CD4-positive, alpha-beta memory T cell (primary cell): ENCODE results near the gene RANBP2. TPM values are rescaled to one million over a fixed set of nuclear protein-coding genes. Genes with fewer than 3 reads are reported as not detected.

Source experiments
- CTCF ChIA-PET: fragments of 350-600 bp; sonication (Branson Sonifier 250); formaldehyde crosslinking; loops from one replicate; lab custom pipeline; 2021; ENCODE audit warnings: inconsistent platforms; ENCODE audit not compliant: partially characterized antibody; lab: Charles Lee
- POLR2A ChIA-PET: fragments of 350-600 bp; sonication (Branson Sonifier 250); formaldehyde crosslinking; loops from one replicate; lab custom pipeline; 2021; ENCODE audit not compliant: partially characterized antibody; lab: Charles Lee
- DNase-seq, 5 donors: peaks; one replicate each; pipeline versions ENCODE4 v3.0.0 to v3.0.0-alpha.2; 2020 to 2022; ENCODE audit warnings: mixed read lengths in 1 of 5
- H3K27ac ChIP-seq: one replicate; pipeline ENCODE4 v1.7.0; 2013; ENCODE audit warnings: low read depth, low read length
- H3K27me3 ChIP-seq: 2 replicates; pipeline ENCODE4 v1.7.0; 2013; ENCODE audit warnings: mild to moderate bottlenecking, low read length, moderate library complexity; ENCODE audit not compliant: insufficient read depth
- H3K36me3 ChIP-seq: 2 replicates; pipeline ENCODE4 v1.7.0; 2013; ENCODE audit warnings: mild to moderate bottlenecking, low read length, moderate library complexity; ENCODE audit not compliant: insufficient read depth
- H3K4me1 ChIP-seq: 2 replicates; pipeline ENCODE4 v1.7.0; 2013; ENCODE audit warnings: mild to moderate bottlenecking, low read length, moderate library complexity; ENCODE audit not compliant: insufficient read depth
- H3K4me3 ChIP-seq, 2 donors: one replicate each; pipeline ENCODE4 v1.7.0; 2013; ENCODE audit warnings: low read length in 2 of 2, mild to moderate bottlenecking in 1 of 2
- H3K9me3 ChIP-seq, 2 donors: one replicate each; pipeline ENCODE4 v1.7.0; 2013; ENCODE audit warnings: low read length in 2 of 2, control low read depth in 1 of 2; ENCODE audit not compliant: control insufficient read depth in 1 of 2
- H3K27ac Mint-ChIP-seq, 7 donors: one replicate each; pipeline ENCODE4 v1.8.0; 2020 to 2021; ENCODE audit warnings: mixed read lengths in 7 of 7, mild to moderate bottlenecking in 6 of 7, inconsistent platforms in 3 of 7, moderate library complexity in 3 of 7
- H3K27me3 Mint-ChIP-seq, 2 donors: one replicate each; pipeline ENCODE4 v1.8.0; 2020 to 2021; ENCODE audit warnings: mixed read lengths in 2 of 2
- H3K36me3 Mint-ChIP-seq, 2 donors: one replicate each; pipeline ENCODE4 v1.8.0; 2020 to 2021; ENCODE audit warnings: mixed read lengths in 2 of 2, inconsistent platforms in 1 of 2, mild to moderate bottlenecking in 1 of 2
- H3K4me1 Mint-ChIP-seq, 4 donors: one replicate each; pipeline ENCODE4 v1.8.0; 2020 to 2021; ENCODE audit warnings: mixed read lengths in 4 of 4, mild to moderate bottlenecking in 1 of 4
- H3K4me3 Mint-ChIP-seq, 8 donors: one replicate each; pipeline ENCODE4 v1.8.0; 2020 to 2021; ENCODE audit warnings: mixed read lengths in 8 of 8, mild to moderate bottlenecking in 7 of 8, moderate library complexity in 6 of 8, inconsistent platforms in 3 of 8
- H3K9me3 Mint-ChIP-seq, 8 donors: one replicate each; pipeline ENCODE4 v1.8.0; 2020 to 2021; ENCODE audit warnings: mixed read lengths in 8 of 8, mild to moderate bottlenecking in 5 of 8, inconsistent platforms in 3 of 8, moderate library complexity in 1 of 8
- intact Hi-C: fragments of 100-400 bp; cut with micrococcal nuclease; formaldehyde crosslinking; loops from one replicate; pipeline ENCODE4 v1.15.1; 2023
- polyA plus RNA-seq, 2 donors: library from polyadenylated mRNA; unstranded; fragments of 300-500 nt; fragmentation: Illumina TruSeq; gene quantifications; one replicate each; pipeline ENCODE4 v1.2.3, GENCODE V29; 2021
- total RNA-seq, 2 experiments: library from RNA; stranded (reverse); gene quantifications; one replicate each; pipeline ENCODE4 v1.2.3, GENCODE V29; 2021

RANBP2 gene
- total and polyA plus RNA-seq, 4 experiments from 2014 or later = 2.8 to 102 (median 52.6) TPM

DNA sequence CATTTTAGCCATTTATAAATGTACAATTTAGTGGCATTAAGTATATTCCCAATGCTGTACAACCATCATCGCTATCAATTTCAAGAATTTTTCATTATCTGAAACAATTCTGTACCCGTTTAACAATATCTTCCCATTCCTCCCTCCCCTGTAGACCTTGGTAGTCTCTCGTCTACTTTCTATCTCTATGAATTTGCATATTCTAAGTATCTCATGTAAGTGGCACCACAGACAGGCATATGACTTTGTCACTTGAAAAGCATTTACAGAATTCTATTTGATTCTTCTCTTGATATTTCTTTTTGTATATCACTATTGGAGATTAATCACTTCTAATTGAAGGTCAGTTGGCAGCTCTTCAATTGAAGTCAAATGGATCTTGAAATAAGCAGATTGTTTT, 115.3 kb downstream of the RANBP2 start:
- H3K4me3 Mint-ChIP-seq = no peak overlapping the region
- Histone ChIP-seq H3K27ac (no peak overlapping the region), H3K9me3 (no peaks in the 10 kb centered on the region), H3K4me3 (no peak overlapping the region), H3K36me3 (no peaks in the 10 kb centered on the region), H3K4me1 (peaks cover 8% of the 10 kb centered on the region), H3K27me3 (no peaks in the 10 kb centered on the region)
- DNase-seq = no peak
- intact Hi-C loops = no loop called here
- ChIA-PET POLR2A (interaction anchor here (0.6 kb wide), 1 partner anchor 700 kb away, joined by 3 read pairs; no protein-coding TSS in a partner anchor), CTCF (no interaction called here)
- H3K36me3 Mint-ChIP-seq = peaks cover 5 to 14% of the 10 kb centered on the region in 2 donors
- peaks cover 9 to 22% (median 13%) of the 10 kb centered on the region in 4 donors for H3K4me1 Mint-ChIP-seq
- H3K27ac Mint-ChIP-seq = no peak overlapping the region
- peaks cover 0 to 14% (median 2%) of the 10 kb centered on the region in 8 donors for H3K9me3 Mint-ChIP-seq
- H3K27me3 Mint-ChIP-seq = no peaks in the 10 kb centered on the region

GRCh38 chr2:108835040-108835439, 115.8 kb downstream of the RANBP2 start:
- Mint-ChIP-seq H3K36me3 (peaks cover 9 to 18% of the 10 kb centered on the region in 2 donors), H3K4me3 (no peak overlapping the region), H3K9me3 (peaks cover 0 to 17% (median 2%) of the 10 kb centered on the region in 8 donors), H3K27me3 (no peaks in the 10 kb centered on the region), H3K27ac (no peak overlapping the region), H3K4me1 (peaks cover 9 to 22% (median 13%) of the 10 kb centered on the region in 4 donors)
- no peaks in the 10 kb centered on the region for H3K36me3 ChIP-seq
- intact Hi-C loops = no loop called here
- H3K4me3 ChIP-seq = no peak overlapping the region
- H3K9me3 ChIP-seq = no peaks in the 10 kb centered on the region
- POLR2A ChIA-PET = interaction anchor here (0.6 kb wide), 1 partner anchor 700 kb away, joined by 3 read pairs; no protein-coding TSS in a partner anchor
- peaks cover 8% of the 10 kb centered on the region for H3K4me1 ChIP-seq
- DNase-seq = no peak
- CTCF ChIA-PET = no interaction called here
- H3K27me3 ChIP-seq = no peaks in the 10 kb centered on the region
- H3K27ac ChIP-seq = no peak overlapping the region

Other genes with a start within 250 kb of the RANBP2 start
- 100 to 1,000 TPM; 126 to 130 TPM for gene LIMS1, start 185.0 kb upstream of the RANBP2 start, total RNA-seq
- 100 to 1,000 TPM; 242 to 286 TPM for gene LIMS1, start 185.0 kb upstream of the RANBP2 start, polyA plus RNA-seq
- 1 to 10 TPM; 4.2 to 4.9 TPM for gene CCDC138, start 67.3 kb downstream of the RANBP2 start, total RNA-seq
- 1 to 10 TPM; 2.6 to 4.9 TPM for gene CCDC138, start 67.3 kb downstream of the RANBP2 start, polyA plus RNA-seq